8988T (cell line): ENCODE data around the gene INTS1.

ENCODE experiments used
- DNase-seq: peaks from one replicate; pipeline ENCODE4 v3.0.0; 2011

INTS1 gene

DNA sequence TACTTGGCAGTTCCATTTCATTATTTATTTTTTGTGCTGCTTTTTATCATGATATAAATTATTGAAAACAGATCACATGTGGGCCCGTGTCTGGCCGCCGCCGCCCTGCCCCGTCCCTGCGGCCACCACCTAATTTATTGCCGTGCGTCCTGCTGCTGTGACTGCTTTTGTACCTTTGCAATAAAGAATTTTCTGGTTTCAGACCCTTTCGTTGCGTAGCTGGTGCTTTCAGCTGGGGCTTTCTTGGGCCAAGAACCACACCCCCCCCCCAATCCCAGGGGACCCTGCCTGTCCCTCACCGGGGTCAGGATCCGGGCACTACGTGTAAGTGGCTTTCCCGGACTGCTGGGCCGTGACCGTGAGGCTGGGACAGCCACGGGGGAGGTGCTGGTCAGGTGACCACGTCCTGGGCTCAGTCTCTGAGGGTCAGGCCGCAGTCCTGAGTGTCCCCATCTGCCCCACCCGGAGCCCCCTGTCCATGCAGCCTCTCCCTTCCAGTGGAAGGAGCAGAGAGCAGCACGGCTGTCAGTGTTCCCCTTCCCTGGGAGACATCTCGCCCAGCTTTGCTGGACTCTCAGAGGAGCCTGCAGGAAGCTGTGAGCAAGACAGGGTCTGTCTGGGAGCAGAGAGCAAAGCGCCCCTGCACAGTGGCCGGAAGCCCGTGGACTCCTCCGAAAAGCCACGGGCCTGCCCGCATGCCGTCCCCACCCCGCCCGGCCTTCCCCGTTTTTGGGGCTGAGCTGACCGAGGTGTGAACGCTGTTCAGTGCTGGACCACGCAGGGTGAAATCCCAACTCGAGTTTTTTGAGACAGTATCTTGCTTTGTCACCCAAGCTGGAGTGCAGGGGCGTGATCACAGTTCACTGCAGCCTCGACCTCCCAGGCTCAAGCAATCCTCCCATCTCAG is 38.9 kb upstream of the INTS1 start:
- DNase-seq = no peak

DNA sequence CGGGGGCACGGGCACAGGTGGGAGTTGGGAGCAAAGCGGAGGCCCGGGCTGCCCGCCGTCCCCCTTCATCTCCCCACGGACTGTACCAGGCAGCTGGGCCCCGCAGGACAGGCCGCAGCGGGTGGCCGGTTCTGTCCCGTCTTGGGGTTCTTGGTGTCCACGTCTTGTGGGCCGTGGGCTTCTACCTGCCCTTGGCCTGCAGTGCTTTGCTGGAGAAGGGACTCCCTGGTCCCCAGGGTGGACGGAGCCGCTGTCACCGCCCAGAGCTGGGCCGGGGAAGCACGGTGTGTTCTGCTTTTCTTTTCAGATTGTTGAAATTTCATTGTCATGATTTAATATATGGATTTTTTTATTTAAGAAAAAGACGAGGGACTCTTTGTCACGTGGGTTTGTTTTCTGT is 38.1 kb upstream of the INTS1 start:
- DNase-seq = no peak

DNA sequence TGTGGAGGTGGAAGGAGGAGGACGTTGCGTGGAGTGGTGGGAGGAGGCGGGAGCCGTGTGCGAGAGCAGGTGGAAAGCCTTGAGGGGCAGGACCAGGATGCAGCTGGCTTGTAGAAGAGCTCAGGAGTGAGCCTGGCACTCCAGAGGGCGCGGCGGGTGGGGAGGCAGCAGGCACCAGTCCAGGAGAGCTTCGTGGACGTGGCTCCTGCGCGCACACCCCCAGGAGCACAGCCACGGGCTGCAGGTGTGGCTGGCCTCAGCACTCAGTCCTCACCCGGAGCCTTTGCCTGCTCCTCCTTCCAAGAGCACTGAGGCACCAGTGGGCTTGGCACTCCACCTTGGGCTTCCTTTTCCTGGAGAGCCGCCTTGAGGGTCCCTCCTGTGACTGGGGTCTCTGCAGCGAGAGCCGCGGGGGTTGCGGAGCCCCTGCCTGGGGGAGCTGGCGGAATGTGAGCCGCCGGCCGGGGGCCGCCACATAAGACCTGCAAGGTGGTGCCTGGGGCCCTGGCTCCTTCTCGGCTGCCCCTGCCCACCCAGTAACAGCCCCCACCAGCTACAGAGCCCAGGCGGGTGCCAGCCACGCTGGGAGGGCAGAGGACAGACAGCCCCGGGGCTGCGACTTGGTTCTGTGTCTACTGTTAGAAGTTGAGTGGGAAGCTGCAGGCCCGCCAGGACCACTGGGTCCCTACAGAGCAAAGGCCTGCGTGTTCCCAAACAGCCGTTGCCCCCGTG is 37.4 kb upstream of the INTS1 start:
- DNase-seq = no peak

DNA sequence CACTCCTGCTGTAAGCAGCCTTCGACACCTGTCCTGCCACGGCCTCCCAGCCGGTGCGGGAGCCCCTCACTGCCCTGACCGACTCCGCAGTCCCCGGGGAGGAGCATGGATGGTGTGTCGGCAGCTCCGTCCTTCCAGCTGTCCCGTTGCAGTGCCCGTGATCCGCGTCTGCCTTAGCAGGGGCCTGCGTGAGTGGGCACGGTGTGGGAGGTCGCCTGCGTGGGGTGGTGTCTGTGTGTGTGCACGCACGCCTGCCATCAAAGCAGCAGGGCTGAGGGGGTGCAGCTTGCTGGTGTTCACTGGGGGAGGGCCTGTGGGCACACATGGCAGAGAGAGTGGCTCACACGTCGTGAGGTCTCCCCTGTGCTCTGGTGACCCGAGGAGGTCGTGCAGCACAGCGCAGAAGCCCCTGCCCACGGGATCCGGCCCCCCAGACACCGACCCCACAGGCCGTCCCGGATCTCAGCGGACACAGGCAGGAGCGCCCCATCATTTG is 36.6 kb upstream of the INTS1 start:
- no peak for DNase-seq

- no peak for DNase-seq
Measured at GRCh38 chr7:1539882-1540775, 35.9 kb upstream of the INTS1 start.

- DNase-seq = no peak
Measured at GRCh38 chr7:1539181-1539881, 35.1 kb upstream of the INTS1 start.

DNA sequence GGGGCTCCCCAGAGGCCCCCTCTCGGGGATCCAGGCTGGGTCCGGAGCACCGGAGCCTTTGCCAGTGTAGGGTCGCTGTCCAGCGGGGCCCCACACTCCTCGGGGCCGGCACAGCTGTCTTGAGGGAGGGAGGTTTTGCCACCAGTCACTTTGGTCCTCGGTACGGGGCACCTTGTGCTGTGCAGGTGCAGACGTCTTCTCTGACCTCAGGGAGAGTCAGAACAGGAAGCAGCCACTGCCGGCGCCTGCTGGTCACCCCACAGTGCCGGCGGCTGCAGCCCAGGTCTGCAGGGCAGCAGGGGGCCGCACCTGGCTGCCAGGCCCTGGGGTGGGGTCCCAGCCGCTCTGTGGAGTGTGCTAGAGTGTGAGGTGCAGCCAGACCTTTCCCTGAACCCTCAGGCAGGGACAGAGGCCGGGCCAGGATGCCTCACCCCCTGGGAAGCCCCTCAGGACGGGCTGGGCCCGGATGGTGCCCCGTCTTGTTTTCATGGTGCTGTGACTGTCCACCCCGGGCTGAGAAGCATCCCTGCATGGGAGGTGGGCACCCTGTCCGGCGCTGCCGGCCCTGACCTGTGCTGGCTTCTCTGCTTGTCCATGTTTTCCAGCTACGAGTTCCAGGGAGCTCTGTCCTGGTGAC is 34.5 kb upstream of the INTS1 start:
- no peak for DNase-seq

DNA sequence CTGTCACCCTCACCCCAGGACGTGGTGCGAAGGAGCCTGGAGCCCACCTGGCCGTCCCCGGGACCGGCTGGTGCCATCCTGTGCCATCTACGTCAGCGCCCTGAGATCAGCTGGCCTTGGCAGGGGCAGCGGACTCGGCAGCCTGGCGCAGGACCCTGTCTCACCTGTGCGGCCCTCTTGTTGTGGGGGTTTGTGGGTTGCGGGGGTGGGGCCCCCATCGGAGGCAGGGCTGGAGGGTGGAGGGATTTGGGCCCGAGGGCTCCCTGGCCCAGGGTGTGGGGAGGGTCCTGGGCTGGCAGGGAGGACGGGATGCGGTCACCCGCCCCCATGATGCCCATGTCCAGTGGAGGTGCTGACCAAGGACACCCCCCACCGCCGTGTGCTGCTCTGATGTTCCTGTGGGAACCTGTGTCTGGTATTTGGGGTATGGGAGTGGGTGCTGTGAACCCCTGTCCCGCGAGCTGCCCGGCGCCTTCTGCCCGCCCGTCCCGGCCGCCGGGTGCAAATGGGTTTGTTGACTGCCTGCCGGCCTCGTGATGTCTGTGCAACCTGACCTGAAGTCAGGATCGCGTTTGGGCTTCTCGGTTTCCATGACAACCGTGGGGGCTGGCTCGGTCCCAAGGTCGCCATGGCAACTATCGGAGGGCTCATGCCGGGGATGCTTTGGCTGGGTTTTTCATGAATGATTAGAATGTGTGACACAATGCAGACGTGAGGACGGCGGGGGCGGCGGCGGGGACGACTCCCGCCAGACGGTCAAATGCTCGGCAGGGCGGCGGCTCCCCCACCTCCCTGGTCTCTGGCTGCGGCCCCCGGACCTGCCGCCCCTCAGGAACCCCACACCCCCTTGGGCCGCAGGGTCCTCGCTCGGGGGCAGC is 33.6 kb upstream of the INTS1 start:
- peak; percentile 78 for DNase-seq

DNA sequence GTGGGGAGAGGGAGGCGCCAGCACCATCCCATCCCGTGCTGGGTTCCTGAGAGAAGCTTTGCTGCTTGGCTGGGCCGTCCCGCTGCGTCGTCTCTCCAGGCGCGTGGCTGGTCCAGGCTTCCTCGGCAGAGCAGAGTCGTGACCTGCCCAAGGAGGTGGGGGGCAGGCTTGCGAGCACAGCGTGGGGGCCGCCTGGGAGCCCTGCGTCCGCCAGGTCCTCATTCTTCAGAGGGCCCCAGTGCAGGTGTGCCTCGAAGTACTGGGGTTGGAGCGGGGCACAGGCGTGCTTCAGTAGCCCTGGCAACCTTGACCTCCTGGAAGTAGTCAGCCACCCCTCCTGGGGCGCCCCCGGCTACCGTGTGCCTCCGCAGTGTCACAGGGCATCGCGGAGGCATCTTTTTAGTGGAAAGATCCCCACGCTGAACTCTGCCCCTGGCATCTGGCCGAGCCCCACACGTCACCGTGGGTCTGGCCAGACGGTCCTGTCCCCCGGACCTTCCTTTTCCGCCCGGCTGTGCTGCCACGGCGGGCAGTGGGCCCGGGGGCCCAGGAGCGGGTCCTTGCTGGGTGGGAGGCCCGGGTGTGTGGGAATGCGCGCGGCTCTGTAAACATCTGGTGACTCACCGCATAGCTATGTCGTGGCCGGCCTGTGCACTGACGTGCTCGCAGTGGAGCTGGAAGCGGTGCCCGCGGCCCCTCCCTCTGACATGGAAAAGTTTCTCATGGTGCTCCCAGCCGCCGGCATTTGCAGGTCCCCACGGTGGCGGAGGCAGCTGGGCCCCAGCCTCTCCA is 32.8 kb upstream of the INTS1 start:
- peak; percentile 94 for DNase-seq

DNA sequence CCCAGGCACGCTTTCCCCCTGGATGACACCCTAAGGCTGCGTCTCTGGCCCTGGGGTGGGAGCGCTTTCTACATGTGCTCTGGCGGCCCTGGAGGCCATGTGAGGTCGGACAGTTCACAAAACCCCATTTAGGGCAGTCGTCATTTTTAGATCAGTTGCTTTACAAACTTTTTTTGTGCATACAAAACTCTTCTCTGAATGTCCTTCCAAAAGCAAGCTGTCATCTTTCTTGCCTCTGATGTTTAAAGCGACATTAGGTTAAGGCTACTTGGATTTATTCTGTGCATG is 32.2 kb upstream of the INTS1 start:
- no peak for DNase-seq

DNA sequence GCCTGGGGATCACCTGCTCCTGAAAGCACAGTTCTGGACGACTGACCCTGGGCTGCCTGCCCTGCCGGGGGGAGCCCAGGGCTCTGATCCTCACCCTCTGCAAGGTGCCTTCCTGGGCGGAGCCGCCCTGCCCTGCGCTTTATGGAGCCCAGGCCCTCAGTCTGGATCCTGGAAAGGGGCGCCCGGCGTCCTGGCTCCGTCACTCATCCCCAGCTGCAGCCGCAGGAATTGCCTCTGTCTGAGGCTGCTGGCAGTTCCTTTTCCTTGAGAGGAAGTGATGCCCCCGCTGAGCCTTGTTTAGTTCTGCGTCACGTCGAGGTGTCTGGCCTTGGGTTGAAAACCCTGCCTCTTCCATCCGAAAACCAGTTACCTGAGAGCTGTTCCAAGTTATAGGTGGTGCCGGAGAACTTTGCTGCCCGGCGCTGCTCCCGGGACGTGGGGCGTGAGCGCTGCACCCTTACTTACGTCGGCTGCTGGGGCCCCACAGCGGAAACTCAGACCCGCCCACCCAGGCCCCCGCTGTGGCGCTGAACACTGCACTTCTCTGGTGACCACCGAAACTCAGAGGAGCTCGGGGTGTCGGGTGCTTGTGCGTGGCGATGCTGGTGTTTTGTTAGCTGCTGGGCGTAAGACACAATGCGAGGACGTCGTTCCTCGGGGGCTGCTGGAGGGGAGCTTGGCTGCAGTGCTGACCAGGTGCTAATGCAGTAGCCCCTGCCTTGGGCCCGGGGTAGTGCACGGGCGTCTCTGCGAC is 31.7 kb upstream of the INTS1 start:
- DNase-seq = no peak

- DNase-seq = no peak
Measured at GRCh38 chr7:1535100-1535458, 30.9 kb upstream of the INTS1 start.

DNA sequence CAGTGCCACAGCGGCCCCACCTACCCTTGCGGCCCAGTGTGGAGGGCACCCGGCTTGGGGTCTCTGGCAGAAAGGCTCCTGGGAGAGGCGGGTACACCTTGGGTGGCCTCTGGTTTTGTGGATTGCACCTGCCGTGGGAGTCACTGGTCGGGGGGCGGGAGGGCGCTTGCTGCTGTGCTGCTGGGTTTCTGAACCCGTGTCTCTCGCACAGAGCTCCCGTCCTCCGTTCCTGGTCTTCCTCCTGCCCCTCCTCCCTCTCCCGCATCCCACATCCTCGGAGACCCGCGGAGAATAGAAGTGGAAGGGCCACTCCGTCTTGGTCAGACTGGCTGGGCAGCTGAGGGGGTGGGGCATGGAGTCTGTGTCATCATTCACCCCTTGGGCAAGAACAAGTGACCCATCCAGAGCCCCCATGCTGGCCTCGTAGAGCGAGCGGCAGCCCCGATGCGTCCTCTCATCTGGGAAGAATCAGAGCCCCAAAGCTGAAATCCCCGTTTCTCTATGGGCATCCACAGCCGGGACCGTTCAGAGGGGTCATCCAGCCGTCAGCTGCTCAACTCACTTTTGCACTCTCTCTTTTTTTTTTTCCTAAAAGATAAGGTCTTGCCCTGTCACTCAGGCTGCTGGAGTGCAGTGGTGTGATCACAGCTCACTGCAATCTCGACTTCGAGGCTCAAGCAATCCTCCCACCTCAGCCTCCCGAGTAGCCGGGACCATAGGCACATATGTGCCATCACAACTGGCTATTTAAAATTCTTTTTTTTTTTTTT is 30.3 kb upstream of the INTS1 start:
- no peak for DNase-seq

DNA sequence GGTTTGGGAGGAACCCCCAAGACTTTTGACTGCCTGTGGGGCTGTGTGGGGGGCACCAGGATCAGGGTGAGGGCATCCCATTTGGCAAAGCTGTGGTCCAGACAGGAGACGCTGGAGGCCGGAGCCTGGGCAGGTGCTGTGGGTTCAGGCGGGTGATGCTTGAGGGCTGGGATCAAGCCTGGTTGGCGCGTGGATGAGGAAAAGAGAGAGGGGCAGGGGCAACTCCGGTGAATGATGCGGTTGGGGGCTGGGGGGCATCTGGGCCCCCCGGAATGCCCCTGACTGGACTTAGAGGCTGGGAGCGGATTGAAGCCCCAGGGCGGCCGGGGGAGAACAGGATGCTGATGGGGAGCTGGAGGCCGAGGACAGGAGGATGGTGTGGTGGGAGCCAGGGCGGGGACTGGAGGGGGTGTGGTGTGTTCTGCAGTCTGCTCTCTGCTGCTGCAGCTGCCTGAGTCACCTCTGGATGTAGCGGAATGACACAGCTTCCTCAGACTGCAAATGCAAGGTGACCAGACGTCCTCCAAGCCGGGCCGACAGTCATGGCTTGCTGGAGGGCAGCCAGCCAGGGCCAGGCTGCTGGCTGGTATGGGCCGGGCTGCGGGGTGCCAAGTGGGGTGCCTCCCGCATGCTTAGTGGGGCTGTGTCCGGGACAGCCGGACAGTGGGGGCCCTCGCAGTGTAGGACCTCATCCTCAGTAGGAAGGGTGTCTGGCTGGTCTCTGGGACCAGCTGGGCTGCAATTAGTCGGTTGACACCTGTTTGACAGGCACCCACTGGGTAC is 29.5 kb upstream of the INTS1 start:
- peak; percentile 92 for DNase-seq

GRCh38 chr7:1533255-1533546 is 29.0 kb upstream of the INTS1 start:
- DNase-seq = no peak

GRCh38 chr7:1532456-1533254 is 28.5 kb upstream of the INTS1 start:
- no peak for DNase-seq

DNA sequence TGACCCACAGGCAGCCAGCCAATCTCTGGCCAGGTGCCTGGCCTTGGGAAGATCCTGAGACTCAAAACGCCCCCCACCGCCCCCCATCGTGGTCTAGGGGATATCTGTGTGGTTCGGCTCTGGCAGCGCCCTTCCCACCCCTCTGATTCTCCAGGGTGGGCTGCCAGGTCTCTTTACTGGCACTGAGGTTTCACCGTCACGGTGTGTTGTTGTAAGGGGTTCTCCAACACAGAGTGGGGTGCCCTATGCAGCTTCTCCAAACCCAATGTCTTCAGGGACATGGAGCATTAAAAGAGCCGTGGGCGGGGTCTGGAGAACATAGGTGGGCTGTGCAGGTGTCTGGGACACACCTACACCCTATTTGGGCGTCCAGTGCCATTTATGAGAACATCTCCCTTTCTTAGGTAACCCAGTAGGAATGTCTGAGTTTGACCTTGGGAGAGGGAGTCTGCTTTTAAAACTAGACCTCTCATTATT is 27.8 kb upstream of the INTS1 start:
- DNase-seq = no peak
